ENCODE measurements around the gene CFAP46.

DNA sequence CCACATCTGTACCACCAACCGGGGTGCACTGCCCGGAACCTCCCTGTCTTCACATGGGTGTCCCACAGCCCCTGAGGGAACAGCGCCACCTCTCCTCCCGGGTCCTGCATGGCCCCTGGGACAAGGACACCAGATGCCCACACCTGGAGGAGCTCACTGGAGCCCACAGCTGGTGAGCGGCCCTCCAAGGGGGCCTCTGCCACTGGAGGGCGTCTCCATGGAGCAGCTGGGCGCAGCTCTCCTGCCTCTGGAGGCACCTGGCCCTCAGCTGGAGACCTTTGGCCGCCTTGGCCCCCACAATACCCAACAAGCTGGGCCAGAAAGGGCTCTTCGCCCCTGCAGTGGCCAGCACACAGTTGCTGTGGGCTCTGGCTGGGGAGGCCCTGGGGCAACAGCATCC lies 149.2 kb downstream of the CFAP46 start:
- TF ChIP-seq, protein P1, sequence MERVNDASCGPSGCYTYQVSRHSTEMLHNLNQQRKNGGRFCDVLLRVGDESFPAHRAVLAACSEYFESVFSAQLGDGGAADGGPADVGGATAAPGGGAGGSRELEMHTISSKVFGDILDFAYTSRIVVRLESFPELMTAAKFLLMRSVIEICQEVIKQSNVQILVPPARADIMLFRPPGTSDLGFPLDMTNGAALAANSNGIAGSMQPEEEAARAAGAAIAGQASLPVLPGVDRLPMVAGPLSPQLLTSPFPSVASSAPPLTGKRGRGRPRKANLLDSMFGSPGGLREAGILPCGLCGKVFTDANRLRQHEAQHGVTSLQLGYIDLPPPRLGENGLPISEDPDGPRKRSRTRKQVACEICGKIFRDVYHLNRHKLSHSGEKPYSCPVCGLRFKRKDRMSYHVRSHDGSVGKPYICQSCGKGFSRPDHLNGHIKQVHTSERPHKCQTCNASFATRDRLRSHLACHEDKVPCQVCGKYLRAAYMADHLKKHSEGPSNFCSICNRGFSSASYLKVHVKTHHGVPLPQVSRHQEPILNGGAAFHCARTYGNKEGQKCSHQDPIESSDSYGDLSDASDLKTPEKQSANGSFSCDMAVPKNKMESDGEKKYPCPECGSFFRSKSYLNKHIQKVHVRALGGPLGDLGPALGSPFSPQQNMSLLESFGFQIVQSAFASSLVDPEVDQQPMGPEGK (CRISPR knock-in tag; IDR thresholded peaks at IDR 0.05; ENCODE audit: borderline replicate concordance) = no peak
- TF ChIP-seq, protein P2, sequence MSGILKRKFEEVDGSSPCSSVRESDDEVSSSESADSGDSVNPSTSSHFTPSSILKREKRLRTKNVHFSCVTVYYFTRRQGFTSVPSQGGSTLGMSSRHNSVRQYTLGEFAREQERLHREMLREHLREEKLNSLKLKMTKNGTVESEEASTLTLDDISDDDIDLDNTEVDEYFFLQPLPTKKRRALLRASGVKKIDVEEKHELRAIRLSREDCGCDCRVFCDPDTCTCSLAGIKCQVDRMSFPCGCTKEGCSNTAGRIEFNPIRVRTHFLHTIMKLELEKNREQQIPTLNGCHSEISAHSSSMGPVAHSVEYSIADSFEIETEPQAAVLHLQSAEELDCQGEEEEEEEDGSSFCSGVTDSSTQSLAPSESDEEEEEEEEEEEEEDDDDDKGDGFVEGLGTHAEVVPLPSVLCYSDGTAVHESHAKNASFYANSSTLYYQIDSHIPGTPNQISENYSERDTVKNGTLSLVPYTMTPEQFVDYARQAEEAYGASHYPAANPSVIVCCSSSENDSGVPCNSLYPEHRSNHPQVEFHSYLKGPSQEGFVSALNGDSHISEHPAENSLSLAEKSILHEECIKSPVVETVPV (CRISPR knock-in tag; IDR thresholded peaks at IDR 0.05) = no peak
- TF ChIP-seq ZFP3 (CRISPR knock-in tag; IDR thresholded peaks at IDR 0.05) = no peak

Measured in SK-N-SH treated with all-trans-retinoic acid at 6 μM for 48 hours (cell line).